HG03039 (cell line): ENCODE measurements around the gene BDKRB2.
"Not testable (repeated sequence)": the region's sequence is repeated elsewhere in the genome, so short reads cannot be mapped to it uniquely, and the experiment has no call there.

Experiments
- ATAC-seq: cut with Tn5 transposase; IDR thresholded peaks from one replicate; pipeline ENCODE4 v1.9.1; 2021; ENCODE audit warnings: mild to moderate bottlenecking, moderate library complexity; ENCODE audit not compliant: unreplicated experiment

BDKRB2 gene

DNA sequence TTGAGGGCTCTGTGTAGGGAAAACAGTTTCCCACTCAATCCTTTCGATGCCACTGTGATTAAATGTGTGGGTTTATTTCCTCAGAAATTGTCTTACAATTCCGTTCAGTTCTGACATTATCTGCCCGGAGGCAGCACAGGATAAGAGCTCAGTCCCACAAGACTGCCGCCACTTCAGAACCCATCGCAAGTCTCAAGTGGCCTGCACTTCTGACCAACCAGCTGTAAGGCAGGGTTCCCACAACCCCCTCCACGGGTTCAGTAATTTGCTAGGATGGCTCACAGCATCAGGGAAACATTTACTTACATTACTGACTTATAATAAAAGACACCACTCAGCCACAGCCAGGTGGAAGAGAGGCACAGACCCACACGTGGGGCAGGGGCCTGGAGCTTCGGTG is 17.2 kb downstream of the BDKRB2 start:
- ATAC-seq: no peak

DNA sequence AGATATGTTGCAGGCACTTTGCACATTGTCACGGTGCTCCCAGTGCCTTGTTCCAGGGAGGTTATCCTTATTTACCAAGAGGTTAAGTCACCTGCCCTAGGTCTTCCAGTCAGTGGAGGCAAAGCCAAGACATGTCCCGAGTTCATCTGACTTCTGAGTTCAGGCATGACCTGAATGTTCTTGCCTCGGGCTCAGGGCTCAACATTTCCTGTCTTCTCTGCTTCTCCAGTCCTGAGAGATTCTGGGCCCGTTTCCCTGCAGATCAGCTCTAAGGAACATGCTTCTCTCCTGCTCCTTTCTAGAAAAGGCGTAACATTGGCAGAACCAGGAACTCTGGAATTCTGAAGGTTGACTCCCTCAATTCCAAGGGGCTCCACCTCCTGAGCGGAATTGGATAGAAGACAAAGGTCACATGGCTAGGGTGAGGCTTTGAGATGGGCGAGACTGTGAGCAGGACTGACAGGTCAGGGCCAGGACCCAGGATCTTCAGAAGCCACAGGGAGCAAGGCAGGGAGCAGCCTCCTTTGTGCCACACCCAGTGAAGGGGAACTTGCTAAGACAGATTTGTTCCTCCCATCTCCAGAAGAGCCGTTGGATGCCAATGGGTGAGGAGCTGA is 19.9 kb downstream of the BDKRB2 start:
- no peak for ATAC-seq

DNA sequence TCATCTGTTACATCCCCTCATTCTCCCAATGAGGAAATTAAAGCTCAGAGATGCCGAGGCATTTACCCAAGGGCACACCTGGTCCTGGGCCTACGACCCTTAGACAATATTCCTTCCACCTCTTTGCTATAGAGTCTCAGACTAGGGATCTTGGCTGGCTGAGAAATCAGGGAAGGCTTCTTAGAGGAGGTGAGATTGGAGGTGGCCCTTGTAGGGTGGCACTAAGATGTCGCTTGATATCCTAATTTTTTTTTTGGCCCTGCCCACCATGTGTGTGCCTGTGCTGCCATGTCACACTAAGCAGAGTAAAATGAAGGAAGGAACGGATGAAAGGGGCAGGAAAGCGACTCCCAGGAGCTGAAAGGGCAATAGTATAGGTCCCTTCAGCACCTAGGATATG is 20.6 kb downstream of the BDKRB2 start:
- no peak for ATAC-seq

DNA sequence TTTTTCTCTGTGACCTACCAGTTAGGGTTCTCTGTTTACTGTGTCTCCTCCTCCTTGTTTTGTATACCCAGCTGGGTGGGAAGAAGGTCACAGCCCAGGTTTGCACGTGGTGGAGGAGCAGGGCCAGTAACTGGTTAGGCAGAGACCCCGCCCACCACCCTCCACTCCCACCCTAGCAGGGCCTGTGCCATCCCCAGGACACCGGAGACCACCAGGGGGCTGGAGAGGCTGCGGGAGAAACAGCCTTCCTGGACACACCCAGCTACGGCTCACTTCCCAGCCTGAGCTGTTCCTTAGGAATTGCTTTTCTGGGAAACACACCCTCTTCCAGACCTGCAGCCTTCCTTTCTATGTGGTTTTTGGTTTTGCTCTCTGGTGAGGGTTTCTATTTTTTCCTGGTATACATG is 21.1 kb downstream of the BDKRB2 start:
- no peak for ATAC-seq

DNA sequence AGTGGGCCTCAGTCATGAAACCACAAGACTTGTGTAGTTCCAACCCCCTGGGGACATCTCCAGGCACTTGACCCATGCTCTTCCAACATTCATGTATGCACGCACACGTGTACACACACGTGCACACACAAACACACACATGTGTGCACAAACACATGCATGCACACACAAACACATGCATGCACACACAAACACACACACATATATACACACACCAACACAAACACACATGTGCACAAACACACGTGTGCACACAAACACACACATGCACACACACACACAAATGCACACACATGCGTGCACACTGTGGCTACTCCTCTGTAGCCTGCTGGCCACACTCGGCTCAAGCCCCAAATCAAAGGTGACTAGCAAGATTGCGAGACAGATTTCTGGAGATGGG is 22.8 kb downstream of the BDKRB2 start:
- no peak for ATAC-seq

DNA sequence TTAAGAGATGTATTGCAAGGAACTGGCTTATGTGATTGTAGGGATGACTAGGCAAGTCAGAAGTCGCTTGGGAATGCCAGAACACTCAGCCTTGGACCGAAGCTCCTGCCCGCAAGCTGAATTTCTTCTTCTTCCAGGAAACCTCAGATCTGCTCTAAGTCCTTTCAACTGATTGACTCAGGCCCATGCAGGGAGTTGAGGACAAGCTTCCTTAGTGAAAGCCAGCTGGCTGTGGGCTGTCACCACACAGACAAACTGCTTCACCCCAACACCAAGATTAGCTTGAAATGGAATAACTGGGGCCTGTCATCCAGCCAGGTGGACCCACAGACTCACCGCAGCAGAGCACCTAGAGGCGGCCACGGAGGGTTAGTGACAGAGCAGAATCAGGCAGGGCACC is 24.7 kb downstream of the BDKRB2 start:
- ATAC-seq: no peak

DNA sequence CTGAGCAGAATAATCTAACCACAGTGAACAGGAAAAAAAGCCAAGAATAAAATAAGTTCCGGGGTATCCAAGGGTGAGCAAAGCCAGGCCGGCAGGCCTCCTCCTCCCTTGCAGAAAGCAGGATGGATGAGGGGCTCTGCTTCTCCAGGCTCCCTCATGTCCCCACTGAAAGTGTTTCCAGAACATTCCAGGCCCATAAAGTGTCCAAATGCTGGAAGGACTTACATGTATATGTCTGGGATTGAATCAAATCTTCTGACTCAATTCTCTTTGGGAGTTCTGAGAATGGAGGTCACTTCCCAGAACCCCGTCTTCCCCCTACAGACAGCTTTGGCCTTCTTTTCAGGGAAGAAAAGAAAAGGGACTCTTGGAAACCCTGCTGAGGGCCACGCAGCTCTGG is 26.4 kb downstream of the BDKRB2 start:
- no peak for ATAC-seq

DNA sequence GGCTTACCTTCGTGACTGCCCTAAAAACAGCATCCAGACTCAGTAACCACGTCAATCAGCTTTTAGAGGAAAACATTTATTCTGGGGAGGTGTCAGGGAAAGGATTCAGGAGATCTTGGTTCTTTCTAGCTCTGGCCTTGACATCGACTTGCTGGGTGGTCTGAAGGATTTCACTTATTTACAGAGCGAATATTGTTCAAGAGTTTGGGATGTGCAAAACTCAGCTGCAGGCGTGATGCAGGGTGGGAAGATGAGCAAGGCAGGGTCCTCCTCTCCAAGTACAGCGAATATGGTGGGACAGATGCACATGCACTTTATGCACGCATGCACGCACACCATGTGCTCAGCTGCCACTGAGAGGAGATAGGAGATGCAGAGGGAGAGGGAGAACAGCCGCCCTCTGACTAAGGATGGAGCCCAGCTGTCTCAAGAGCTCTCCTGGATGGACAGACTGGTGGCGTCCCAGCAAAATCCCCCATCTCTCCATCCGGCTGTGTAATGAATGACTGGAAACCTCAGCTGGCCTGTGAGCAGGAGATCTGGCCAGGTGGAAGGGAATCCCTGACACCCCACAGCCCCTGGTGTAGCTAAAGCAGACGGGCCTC is 27.0 kb downstream of the BDKRB2 start:
- ATAC-seq: no peak

DNA sequence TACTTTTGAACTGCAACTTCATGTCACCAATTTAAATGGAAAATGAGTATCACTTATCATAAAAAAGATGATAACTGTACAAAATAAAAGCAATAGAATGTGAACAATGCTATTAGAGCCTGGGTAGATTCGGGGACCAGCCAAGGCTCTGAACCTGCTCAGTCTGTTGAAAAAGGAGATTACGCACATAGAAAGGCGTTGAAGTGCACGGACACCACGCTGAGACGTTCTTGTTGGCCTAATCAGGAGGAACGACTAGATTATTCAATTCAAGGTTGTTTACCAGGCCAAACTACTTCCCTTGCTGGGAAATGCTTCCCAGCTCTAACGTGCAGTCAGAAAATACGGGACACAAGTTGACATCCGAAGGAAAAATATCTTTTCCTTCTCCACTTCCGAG is 27.9 kb downstream of the BDKRB2 start:
- no peak for ATAC-seq

DNA sequence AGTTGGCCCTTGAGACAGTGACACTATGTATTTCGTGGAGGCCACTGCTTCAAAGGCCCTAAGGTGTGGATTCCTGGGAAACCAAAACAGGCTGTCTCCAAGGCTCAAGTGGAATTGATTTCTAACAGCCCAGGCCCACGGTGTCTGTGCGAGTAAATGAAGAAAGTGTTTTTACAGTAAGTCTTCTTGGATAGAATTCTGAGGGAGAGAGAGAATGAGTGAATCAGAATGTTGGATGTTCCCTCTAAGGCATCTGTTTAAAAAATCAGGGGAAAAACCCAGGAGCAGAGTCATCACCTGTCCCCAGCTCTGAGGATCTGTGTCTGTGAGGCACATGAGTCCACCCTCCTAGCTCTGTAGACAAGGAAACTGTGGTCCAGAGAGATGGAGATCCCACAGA is 29.0 kb downstream of the BDKRB2 start:
- ATAC-seq: no peak

DNA sequence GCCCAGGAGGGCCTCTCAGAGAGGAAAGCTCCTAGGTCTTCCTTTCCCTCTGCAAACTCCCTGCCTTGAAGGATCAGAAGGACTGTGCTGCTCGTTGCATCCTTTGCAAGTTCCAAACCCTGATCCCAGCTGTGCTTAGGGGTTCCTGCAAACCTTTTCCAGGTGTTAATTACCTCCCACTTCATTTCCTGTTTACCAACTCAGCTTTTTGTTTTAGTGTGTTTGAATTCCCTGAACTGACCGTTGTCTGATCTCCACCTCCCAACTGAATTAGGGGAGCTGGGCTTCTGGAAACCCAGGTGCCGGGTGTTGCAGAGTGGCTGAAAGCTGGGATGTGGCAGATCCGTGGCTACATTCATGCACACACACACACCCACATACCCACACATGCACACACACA is 30.8 kb downstream of the BDKRB2 start:
- ATAC-seq: no peak

DNA sequence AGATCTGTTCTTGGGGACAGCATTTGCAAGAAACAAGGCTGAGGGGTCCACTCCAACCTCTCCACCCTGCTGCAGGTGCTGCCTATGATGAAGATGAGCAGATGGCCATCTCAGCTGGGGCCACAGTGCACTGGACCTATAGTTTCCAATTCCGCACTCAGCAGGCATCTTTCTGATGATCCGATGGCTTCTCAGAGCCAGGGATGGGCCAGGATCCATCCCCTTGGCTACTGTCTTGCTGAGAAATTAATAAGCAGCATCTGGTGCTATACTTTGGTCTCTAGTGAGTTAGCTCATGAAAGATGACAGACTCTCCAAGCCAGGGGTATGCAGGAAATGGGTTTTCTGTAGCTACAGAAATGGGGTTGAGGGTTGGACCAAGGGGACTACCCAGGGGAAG is 33.0 kb downstream of the BDKRB2 start:
- no peak for ATAC-seq

DNA sequence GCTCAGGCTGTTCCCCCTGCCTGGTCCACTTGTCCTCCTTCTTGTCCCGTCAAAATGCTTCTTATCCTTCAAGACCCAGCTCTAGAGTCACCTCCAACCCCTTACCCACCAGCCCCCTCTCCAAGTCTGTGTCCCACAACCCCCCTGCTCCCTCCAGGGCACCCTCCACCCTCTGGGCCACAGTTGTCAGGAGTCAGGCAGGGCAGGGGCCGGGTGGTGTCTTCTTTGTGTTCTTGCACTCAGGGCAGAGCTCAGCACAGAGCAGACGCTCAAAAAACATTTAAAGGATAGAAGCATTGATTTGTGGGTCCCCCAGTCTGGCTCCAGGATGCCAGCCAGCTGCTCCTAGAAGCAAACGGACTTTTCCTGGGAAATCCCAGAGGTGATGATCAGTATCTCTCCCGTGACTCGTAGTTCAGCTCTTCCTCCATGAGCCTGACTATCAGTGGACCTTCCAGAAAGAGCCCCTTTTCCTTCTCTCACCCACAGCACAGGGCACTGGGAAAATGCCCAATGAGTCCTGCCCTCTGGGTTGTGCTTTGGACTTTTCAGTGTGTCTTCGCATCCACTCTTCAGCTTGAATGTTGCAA is 34.1 kb downstream of the BDKRB2 start:
- ATAC-seq: no peak

DNA sequence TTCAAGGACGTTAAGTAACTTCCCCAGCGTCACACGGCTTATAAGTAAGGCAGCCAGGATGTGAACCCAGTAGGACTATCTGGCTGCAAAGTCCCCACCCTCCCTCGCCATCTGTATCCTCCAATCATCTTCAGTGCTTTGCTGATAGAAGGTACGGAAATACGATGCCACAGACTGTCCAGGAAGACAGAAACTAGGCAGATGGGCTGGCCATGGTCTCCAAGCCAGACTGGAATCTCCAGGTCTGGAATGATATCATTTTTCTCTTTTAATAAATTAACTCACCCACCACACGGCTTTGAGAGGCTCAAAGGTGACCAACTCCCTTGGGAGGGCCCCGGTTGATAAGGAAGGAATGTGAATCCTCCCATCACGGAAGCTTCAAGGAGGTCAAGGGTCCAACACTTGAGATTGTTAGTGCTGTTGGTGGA is 35.1 kb downstream of the BDKRB2 start:
- ATAC-seq: no peak

DNA sequence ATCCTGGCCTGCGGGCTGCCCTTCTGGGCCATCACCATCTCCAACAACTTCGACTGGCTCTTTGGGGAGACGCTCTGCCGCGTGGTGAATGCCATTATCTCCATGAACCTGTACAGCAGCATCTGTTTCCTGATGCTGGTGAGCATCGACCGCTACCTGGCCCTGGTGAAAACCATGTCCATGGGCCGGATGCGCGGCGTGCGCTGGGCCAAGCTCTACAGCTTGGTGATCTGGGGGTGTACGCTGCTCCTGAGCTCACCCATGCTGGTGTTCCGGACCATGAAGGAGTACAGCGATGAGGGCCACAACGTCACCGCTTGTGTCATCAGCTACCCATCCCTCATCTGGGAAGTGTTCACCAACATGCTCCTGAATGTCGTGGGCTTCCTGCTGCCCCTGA is 36.0 kb downstream of the BDKRB2 start:
- ATAC-seq: no peak

DNA sequence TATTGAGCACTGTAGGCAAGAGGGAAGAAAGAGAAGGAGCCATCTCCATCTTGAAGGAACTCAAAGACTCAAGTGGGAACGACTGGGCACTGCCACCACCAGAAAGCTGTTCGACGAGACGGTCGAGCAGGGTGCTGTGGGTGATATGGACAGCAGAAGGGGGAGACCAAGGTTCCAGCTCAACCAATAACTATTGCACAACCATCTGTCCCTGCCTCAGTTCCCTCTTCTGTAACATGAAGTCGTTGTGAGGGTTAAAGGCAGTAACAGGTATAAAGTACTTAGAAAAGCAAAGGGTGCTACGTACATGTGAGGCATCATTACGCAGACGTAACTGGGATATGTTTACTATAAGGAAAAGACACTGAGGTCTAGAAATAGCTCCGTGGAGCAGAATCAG is 37.5 kb downstream of the BDKRB2 start:
- no peak for ATAC-seq

DNA sequence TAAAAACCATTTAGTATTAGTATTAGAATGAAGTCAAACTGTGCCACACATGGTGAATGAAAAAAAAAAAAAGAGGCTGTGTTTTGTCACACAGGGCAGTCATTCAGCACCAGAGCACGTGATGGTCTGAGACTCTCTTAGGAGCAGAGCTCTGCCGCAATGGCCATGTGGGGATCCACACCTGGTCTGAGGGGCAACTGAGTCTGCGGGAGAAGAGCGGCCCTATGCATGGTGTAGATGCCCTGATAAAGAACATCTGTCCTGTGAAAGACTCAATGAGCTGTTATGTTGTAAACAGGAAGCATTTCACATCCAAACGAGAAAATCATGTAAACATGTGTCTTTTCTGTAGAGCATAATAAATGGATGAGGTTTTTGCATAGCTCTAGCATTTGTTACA is 39.1 kb downstream of the BDKRB2 start:
- ATAC-seq: no peak

DNA sequence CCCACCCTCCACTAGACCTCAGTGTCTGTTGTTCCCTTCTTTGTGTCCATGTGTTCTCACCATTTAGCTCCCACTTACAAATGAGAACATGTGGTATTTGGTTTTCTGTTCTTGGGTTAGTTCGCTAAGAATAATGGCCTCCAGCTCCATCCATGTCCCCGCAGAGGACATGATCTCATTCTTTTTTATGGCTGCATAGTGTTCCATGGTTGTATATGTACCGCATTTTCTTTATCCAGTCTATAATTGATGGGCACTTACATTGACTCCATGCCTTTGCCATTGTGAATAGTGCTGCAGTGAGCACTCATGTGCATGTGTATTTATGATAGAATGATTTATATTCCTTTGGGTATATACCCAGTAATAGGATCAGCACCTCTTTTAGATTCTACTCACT is 40.4 kb downstream of the BDKRB2 start:
- not testable (repeated sequence) for ATAC-seq

DNA sequence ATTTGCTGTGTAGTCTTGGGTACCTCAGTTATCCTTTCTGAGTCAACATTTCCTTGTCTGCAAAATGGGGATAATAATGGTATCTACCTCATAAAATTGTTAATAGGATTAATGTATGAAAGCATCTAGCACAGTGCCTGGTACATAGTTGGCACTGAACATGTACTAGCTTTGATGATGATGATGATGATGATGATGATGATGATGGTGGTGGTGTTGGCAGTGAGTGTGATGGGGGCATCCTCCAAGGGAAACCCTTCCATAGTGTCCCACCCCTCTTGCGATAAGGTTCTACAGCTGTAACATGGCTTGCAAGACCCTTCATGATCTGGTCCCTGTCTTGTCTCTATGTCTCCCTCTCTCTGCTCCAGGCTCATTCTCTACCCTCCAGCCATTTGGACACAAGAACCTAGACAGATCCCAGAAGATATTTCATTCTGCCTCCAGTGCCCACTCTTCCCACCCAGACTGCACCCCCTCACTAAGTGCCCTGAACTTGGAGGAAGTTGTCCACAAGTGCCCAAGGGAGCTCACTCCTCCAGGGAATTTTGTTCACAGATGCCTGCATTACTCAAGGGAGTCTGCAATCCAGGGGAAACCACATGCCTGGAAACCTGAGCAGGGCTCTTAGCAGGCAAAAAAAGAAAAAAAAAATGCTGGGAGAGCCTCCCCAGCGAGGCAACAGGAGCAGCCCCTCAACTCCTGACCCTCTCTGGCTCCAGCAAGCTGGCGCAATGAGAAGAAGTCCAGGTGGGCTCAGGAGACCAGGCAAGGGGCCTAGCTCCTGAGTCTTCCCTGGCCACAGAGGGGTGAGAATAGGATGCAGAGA is 41.3 kb downstream of the BDKRB2 start:
- ATAC-seq: no peak

DNA sequence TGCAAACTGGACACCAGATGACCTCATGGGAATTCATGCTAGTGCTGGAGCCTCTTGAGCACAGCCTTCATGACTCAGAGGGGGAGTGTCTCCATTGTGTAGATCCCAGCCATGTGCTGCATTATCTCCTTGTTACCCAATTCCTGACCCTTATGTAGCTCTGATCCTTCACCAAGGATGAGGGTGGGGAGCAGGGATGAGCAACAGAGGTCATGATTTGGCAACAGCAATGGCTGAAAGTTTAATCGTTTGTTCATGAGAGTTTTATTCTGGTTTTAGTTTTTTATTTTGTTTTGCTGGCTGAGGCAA is 41.9 kb downstream of the BDKRB2 start:
- ATAC-seq: no peak

DNA sequence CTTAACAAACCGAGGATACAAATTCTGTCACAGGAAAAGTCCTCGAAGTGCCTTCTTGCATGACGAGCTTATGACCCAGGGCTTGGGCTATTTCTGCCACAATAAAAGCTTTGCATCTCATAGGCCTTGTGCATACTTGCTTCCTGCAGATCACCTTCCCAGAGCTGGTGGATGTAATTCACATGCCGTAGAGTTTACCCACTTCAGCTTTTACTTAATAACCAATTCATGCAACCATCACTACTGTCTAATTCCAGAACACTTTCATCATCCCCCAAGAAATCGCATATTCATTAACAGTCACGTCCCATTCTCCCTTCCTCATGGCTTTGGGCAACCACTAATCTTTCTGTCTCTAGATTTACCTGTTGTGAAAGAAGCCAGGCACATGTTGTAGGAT is 42.4 kb downstream of the BDKRB2 start:
- no peak for ATAC-seq

DNA sequence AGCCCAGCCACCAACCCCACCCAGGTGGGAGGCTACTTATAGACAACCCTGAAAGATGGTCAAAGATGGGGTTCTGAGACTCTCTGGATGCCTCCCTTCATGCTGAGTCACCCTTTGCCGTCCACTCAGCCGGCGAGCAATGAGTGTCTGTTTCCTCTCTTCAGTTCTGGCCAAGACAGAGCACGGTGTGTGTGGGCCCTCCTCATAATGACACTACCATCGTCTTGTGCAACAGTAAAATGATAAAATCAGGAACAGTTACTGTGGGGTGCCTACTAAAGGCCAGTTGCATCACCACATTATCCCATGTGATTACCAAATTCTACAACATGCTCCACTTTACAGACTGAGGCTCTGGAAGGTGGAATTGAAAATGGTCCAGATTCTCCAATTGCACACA is 44.4 kb downstream of the BDKRB2 start:
- no peak for ATAC-seq
